ENCODE data around the gene CLIC4.

GRCh38 chr1:24743404-24744211 is 1.6 kb upstream of the CLIC4 start:
- TF ChIP-seq CTCF (conservative IDR thresholded peaks at IDR 0.05; ENCODE audit: low read depth in 2 of 2) = no peak
- TF ChIP-seq CREB1 (CRISPR knock-in tag; IDR thresholded peaks at IDR 0.05; ENCODE audit: low read depth) = no peak
- TF ChIP-seq REST (IDR thresholded peaks at IDR 0.05; ENCODE audit: unreplicated experiment) = no peak
- no peak for TF ChIP-seq EZH2phosphoT487 (IDR thresholded peaks at IDR 0.05; ENCODE audit: unreplicated experiment)
- no peak for TF ChIP-seq POLR2AphosphoS5 (IDR thresholded peaks at IDR 0.05; ENCODE audit: low read depth)
- TF ChIP-seq ZNF331 (CRISPR knock-in tag; IDR thresholded peaks at IDR 0.05; ENCODE audit: low read depth) = no peak
- no peak for TF ChIP-seq EZH2 (IDR thresholded peaks at IDR 0.05; ENCODE audit: low read depth, unreplicated experiment)

Measured in GM23338 (cell line).